Left forelimb (tissue), 1 donor: ENCODE data around the gene ST6GAL1.

Experiments
- DNase-seq: peaks from one replicate; pipeline ENCODE4 v3.0.0-alpha.2; 2018; ENCODE audit warnings: low spot score

ST6GAL1 gene

DNA sequence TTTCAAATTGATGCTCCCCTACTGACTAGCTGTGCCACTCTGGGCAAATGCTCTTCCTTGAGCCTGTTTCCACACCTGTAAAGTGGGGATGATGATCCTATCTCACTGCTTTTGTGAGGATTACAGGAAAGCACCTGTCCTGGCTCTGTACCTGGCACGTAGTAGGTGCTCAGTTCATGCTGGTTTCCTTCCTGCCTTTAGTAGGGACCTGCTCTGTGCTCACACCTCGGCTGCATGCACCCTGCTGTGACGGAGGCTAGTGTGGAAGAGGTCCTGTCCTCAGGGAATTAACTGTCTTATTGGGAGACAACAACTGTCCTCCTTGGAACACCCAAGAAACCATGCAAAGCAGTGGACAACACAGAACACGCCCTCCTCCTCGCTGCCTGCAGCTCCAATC, 147.2 kb downstream of the ST6GAL1 start:
- DNase-seq, result no peak

GRCh38 chr3:187079090-187080022, 149.0 kb downstream of the ST6GAL1 start:
- DNase-seq, result no peak

DNA sequence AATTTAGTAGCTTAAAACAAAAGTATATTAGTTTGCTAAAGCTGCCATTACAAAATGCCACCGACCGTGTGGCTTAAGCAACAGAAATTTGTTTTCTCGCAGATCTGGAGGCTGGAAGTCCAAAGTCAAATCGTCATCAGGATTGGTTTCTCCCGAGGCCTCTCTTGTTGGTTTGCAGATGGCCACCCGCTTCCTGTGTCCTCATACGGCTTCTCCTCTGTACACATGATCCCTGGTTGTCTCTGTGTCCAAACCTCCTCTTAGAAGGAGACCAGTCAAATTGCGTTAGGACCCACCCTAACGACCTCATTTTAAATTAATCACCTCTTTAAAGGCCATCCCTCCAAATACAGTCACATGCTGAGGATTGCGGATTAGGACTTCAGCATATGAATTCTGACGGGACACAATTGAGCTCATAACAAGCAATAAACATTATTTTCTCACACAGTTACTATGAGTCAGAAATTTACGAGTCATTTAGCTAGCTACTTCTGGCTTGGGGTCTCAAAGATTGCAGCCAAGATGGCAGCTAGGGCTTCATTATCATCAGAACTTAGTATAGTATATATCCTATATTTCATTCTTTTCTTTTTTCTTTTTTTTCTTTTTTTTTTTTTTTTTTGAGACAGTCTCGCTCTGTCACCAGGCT, 150.6 kb downstream of the ST6GAL1 start:
- DNase-seq, result no peak

DNA sequence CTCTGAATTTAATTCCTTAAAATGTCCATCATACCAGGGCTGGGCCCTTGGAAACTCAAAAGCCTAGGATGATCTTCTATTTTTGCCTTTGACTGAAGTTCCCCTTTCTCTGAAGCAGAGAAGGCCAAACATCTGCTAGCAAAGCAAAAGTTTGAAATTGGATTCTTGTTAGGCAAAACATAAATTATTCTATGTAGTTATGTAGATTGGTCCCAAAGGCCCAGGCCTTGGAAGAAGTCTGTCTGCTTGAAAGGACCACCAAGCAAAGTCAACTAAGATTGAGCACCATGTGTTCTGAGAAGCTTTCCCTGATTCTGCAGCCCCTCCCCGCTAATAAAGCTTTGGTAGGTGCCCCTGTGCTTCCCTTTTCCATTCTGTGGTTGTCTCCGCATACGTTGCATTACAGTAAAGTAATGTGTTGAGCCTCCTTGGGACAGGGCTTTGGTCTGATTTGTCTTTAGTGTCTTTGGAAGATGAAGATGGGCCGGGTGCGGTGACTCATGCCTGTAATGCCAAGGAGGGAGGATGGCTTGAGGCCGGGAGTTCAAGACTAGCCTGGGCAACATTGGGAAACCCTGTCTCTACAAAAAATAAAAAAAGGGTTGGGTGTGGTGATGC, 152.5 kb downstream of the ST6GAL1 start:
- DNase-seq, result no peak

- no peak for DNase-seq
Observed at GRCh38 chr3:187084126-187084525, 153.8 kb downstream of the ST6GAL1 start.

- DNase-seq, result no peak
Observed at GRCh38 chr3:187084580-187084979, 154.3 kb downstream of the ST6GAL1 start.

GRCh38 chr3:187085021-187085666, 154.8 kb downstream of the ST6GAL1 start:
- no peak for DNase-seq

DNA sequence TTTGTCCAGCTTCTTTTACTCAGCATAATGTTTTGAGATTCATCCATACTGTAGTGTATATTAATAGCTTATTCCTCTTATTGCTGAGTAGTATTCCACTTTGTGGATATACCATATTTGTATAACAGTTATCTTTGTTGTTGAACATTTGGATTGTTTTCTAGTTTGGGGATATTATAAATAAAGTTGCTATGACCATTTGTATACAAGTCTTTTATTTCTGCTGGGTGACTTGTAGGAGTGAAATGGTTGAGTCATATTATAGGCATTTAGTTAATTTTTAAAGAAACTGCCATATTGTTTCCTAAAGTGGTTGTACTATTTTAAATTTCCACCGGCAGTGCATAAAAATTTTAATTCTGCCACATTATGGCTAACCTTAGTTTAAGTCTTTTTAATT, 155.6 kb downstream of the ST6GAL1 start:
- DNase-seq, result no peak

DNA sequence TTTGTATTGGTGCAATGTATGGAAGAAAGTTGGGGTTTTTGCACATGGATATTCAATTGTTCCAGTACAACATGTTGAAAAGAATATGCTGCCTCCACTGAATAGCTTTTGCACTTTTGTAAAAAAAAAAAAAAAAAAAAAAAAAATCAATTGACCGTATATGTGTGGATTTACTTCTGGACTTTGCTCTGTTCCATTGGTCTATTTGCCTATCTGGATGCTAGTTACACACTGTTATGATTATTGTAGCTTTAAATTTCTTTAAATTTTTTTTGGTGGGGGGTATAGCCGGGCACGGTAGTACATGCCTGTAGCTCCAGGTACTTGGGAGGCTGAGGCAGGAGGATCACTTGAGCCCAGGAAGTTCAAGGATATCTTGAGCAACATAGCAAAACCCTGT, 156.5 kb downstream of the ST6GAL1 start:
- DNase-seq, result no peak

- no peak for DNase-seq
Observed at GRCh38 chr3:187088701-187089100, 158.4 kb downstream of the ST6GAL1 start.

DNA sequence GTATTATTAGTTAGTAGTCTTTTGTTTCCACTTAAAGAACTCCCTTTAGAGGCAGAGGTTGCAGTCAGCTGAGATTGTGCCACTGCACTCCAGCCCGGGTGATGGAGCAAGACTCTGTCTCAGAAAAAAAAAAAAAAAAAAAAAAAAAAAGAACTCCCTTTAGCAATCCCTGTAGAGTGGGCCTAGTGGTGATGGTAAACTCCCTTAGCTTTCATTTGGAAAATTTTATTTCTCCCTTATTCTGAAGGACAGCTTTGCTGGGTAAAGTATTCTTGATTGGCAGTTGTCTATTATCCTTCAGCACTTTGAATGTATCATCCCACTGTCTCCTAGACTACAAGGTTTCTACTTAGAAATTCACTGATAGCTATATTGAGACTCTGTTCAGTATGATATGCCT, 163.0 kb downstream of the ST6GAL1 start:
- no peak for DNase-seq

GRCh38 chr3:187098923-187099512, 168.7 kb downstream of the ST6GAL1 start:
- no peak for DNase-seq

DNA sequence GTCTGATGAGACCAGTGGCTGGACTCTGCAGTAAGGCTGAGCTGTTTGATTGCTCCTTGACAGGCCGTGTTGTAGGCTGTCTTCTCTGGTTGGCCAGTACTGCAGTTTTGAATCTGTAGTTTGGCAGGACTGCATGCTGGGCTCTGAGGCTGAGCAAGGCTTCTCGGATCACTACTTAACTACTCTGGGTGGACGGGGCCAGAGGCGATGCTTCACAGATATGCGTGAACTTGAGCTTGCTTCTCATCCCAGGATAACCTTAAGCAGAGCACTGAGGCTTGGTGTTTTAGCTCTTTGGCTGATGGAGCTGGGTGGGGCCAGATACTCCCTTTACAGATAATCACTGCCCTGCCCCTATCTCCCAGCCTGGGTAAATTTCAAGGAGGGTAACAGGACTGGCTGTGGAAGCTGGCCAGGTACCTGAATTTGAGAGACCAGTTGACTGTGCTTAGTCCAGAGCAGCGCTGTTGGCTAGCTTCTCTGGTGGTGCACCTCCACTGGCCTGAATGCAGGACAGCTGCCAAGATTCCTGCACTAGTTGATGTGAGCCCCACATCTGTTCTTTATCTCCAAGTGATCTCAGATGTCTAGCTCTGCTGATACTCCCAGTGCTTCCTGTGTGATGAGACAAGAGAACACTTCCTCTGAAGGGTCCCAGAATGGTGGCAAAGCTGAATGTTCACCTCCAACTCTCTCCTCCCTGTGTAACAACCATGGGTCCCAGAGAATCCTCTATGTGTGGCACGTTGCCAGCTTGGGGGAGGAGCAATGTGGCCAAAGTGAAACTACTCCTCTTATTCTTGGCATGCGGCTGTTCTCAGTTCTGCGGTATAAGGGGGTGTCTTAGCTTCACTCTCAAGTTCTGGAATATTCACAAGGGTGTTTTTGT, 171.1 kb downstream of the ST6GAL1 start:
- DNase-seq, result peak; percentile 80

GRCh38 chr3:187102073-187102634, 171.8 kb downstream of the ST6GAL1 start:
- DNase-seq, result no peak

- DNase-seq, result no peak
Observed at GRCh38 chr3:187103251-187103650, 172.9 kb downstream of the ST6GAL1 start.

- no peak for DNase-seq
Observed at GRCh38 chr3:187104342-187104741, 174.0 kb downstream of the ST6GAL1 start.

DNA sequence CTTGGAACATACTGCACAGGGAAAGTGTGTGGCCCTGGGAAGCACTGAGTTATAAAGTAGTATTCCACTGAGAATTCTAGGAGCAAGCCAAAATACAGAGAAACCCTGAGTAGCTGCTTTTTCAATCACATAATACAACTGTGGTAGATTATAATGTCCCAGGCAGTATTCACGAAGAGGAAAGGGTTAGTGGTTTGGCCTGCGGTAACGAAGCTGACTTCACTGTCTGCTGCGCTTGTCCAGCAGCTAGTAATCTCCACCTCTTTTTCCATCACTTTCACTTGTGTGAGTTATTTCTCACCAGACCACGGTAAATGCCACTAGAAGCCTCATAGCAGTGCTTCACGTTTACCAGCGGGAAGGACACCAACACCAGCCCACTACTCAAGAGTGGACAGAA, 174.6 kb downstream of the ST6GAL1 start:
- DNase-seq, result peak; percentile 69

- DNase-seq, result no peak
Observed at GRCh38 chr3:187105700-187106099, 175.4 kb downstream of the ST6GAL1 start.

DNA sequence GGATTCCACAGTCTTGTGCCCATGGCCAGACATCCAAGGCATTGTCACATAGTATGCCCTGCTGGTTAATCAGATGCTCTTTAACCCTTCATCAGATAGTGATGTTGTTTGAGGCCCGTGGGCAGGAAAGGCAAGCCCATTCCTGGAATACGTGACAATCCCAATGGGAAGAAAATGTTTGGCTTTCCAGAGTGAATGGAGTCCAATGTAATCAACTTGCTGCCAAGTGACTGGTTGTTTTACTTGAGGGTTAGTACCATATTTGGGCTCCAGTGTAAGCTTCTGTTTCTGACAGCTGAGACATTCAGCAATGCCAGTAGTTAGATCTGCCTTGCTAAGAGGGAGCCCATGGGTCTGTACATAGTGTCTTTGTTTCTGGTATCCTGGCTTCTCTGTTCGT, 177.7 kb downstream of the ST6GAL1 start:
- DNase-seq, result no peak

DNA sequence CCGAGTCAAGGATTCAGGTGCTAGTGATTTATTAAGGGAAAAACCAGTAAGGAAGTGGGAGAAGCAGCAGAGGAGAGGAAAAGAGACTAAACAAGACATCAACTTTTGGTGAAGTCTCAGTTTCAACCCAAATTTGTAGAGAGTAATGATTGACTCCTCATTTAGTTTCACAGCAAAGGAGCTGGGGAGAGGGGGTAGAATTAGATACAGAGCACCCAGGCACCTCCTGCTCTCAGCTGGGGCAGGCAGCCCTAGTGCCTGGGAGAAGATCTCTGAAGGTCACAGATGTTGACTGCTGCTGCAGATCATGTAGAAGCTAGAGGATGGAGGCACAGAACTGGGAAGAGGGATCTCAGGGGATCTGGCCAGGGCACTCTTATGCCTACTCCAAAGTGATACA, 179.8 kb downstream of the ST6GAL1 start:
- no peak for DNase-seq
